ENCODE data around the gene NDUFA13. TPM values are rescaled to one million over a fixed set of nuclear protein-coding genes. Genes with fewer than 3 reads are reported as not detected.
A peak's percentile ranks its signal among the peaks of the same experiment; 100 is the strongest.

Gene NDUFA13
- polyA plus RNA-seq, 1 experiment, result 388 TPM

DNA sequence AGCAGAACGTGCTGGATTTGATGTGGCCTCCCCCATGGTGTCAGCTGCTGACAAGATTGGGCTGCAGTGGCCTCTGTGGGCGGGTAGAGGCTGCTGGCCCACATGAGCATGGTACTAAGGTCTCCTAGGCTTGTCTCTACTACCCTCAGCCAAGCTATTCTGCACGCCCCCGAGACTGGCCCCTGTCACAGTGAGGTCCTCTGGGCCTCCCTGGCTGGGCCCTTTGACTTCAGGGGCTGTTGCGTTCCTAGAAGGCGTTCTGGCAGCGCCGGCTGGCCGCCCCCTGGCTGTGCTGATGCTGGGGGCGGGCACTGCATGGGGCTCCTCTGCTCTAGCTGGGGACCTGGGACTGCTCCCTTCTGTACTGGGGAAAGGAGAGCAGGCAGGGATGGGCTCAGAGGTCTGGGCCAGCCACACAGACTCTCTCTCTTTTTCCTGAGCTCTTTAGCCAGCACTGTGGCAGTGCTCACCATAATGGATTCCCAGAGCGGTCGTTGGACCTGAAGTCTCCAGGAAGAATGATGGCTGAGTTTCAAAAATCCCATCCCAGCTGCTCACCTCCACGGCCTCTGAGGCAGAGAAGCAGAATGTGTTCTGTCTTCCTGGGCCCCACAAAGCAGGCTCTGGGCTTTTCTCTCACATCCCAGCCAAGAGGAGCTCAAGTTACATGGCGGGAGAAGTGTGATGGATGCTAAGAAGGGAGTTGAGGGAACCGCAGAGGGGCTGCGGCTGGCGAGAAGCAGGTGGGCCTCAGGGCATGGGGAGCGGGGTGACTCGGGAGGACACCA, 33.0 kb upstream of the NDUFA13 start:
- Histone ChIP-seq H3K4me3 (ENCODE audit: low read depth, low read length) (no peak overlapping the region), H3K27ac (ENCODE audit: low read depth, low read length) (peak overlapping the region; percentile 48), H3K9me3 (ENCODE audit: control insufficient read depth, insufficient read depth, low read length) (no peaks in the 10 kb centered on the region), H3K27me3 (ENCODE audit: control insufficient read depth, insufficient read depth, low read length) (no peaks in the 10 kb centered on the region)
- no peak for TF ChIP-seq CTCF (IDR thresholded peaks at IDR 0.05; ENCODE audit: low read depth, low read length)
- DNase-seq (ENCODE audit: low read depth, low spot score), result no peak
- CTCF ChIA-PET, result interaction anchor here (1.2 to 3.5 kb wide), 3 partner anchors 7 to 141 kb away, joined by 3 to 14 read pairs (median 4); no protein-coding TSS in a partner anchor
- POLR2A ChIA-PET, result no interaction called here

DNA sequence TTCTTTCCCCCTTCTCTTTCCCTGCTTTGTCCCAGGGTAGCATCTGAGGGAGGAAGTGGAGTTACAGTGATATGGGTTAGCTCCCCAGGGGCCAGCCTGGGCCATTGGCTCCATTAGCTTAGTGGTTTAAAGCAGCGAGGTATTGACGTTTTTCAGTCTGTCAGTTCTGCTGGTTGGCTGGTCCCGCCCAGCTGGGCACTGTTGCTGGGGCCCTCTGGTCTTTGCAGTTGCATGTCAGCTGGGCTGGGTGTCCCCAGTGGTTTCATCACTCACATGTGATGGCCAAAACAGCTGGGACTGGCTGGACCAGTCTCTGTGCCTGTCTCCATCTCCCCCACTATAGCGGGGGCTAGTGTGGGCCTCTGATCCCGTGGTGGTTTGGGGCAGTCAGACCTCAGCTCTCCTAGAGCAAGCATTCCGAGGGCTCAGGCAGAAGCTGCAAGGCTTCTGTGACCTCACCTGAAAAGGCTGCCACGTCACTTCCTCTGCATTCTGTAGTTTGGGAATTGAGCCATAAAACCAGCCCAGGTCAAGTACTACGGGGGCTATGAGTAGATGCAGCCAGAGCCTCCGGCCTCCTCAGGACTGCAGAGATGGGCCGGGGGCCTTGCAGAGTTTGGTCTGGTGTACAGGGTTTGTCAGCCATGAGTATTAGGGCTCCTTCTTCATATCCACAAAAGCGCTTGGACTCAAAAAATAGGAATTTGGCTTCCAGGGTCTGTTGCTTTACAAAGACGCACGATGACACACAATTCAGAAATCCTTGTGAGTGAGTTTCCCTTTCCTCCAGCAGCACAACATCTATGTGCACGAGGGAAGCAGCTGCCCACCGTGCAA, 30.6 kb upstream of the NDUFA13 start:
- POLR2A ChIA-PET, result interaction anchor here (1.0 to 1.3 kb wide), 3 partner anchors 21 to 80 kb away, joined by 3 to 4 read pairs (median 3); partner anchors contain the start of gene GATAD2A
- CTCF ChIA-PET, result no interaction called here
- Histone ChIP-seq H3K9me3 (ENCODE audit: control insufficient read depth, insufficient read depth, low read length) (no peaks in the 10 kb centered on the region), H3K27me3 (ENCODE audit: control insufficient read depth, insufficient read depth, low read length) (no peaks in the 10 kb centered on the region), H3K4me3 (ENCODE audit: low read depth, low read length) (no peak overlapping the region), H3K27ac (ENCODE audit: low read depth, low read length) (peak overlapping the region; percentile 80)
- DNase-seq (ENCODE audit: low read depth, low spot score), result no peak
- TF ChIP-seq CTCF (IDR thresholded peaks at IDR 0.05; ENCODE audit: low read depth, low read length), result no peak

DNA sequence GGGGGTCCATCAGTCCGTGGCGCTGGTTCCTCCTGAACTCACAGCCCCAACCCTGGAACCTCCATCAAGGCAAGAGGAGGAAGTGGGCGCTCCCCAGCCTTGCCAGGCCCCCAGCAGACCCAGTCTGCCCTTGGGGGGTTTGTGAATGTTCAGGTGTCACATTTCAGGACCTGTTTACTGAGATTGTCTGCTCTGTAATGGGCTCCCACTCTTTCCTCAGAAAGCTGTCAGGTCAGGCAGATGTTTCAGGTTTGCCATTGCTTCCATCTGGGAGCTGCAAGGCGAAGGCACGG, 30.1 kb upstream of the NDUFA13 start:
- TF ChIP-seq CTCF (IDR thresholded peaks at IDR 0.05; ENCODE audit: low read depth, low read length), result no peak
- ChIA-PET POLR2A (interaction anchor here (1.0 to 1.3 kb wide), 3 partner anchors 22 to 81 kb away, joined by 3 to 4 read pairs (median 3); partner anchors contain the start of gene GATAD2A), CTCF (no interaction called here)
- Histone ChIP-seq H3K4me3 (ENCODE audit: low read depth, low read length) (no peak overlapping the region), H3K27me3 (ENCODE audit: control insufficient read depth, insufficient read depth, low read length) (no peaks in the 10 kb centered on the region), H3K27ac (ENCODE audit: low read depth, low read length) (peak overlapping the region; percentile 80), H3K9me3 (ENCODE audit: control insufficient read depth, insufficient read depth, low read length) (no peaks in the 10 kb centered on the region)
- DNase-seq (ENCODE audit: low read depth, low spot score), result no peak

- no peak for DNase-seq (ENCODE audit: low read depth, low spot score)
- Histone ChIP-seq H3K9me3 (ENCODE audit: control insufficient read depth, insufficient read depth, low read length) (no peaks in the 10 kb centered on the region; the same call in 1 of the 2 replicates), H3K4me3 (ENCODE audit: low read depth, low read length) (no peak overlapping the region), H3K27ac (ENCODE audit: low read depth, low read length) (peak overlapping the region; percentile 80), H3K27me3 (ENCODE audit: control insufficient read depth, insufficient read depth, low read length) (no peaks in the 10 kb centered on the region)
- CTCF ChIA-PET, result no interaction called here
- POLR2A ChIA-PET, result interaction anchor here (1.3 kb wide), 2 partner anchors 23 to 80 kb away, joined by 3 read pairs; no protein-coding TSS in a partner anchor
- TF ChIP-seq CTCF (IDR thresholded peaks at IDR 0.05; ENCODE audit: low read depth, low read length), result no peak
These were observed 29.5 kb upstream of the NDUFA13 start for GRCh38 chr19:19486343-19487076.
